Stimulated activated CD4-positive, alpha-beta T cell treated with anti-CD3 and anti-CD28 coated beads, Interleukin-4, amount 100 ng/mL, for 4 hours (primary cell): ENCODE measurements around the gene GIN1.
"Not testable (repeated sequence)": the region's sequence is repeated elsewhere in the genome, so short reads cannot be mapped to it uniquely, and the experiment has no call there.

Source experiments
- DNase-seq, 2 experiments: peaks; one replicate each; pipeline ENCODE4 v3.0.0-alpha.2; 2020

The GIN1 gene

DNA sequence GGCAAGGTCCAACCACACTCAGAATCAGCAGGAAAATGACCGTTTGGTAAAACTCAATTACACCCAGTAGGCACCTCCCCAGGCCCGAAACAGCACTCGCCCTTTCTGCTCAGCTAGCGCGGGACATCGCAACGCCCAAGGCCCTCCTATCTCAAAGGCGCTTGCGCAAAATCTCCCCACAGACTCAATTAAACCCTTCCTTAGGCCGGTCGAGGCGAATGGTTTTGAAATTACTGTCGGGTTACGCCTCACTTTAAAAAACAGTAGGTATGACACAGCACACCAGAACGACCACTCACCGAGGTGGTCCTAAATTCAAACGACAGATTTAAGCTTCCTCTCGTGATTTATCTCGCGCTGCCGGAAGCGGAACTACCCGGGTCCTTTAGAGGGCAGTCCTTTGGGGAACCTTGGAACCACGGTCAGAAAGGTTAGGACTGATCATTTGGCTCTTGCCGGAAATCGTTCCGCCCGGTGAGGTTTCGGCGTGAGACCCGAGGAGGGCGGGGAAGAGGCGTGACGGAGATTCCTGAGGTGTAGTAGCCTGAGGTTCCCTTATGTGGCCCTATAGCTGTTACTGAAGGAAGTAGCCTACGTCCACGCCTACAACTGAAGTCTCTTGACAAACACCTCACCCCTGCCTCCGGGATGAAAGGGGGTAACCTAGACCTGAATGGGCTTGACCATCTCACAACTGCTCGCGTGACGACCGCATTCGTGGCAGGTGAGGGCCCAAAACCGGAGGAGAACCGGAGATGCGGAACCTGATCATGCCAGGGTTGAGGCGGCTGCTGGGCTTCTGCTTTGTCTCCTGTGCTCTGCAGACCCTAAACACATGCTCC, at the start of gene GIN1, which contains the start of gene PPIP5K2:
TSS of gene GIN1 (minus strand) at position 374 of the 842 bp plus-strand sequence. CDS start 11,431 bp downstream, outside the sequence.
TSS of gene PPIP5K2 (plus strand) at position 537 of the 842 bp plus-strand sequence. CDS start 9,289 bp downstream, outside the sequence.
- DNase-seq, result peak; percentile 93 to 96

- DNase-seq, result no peak
Measured at GRCh38 chr5:103166706-103167105, 46.8 kb upstream of the GIN1 start.

DNA sequence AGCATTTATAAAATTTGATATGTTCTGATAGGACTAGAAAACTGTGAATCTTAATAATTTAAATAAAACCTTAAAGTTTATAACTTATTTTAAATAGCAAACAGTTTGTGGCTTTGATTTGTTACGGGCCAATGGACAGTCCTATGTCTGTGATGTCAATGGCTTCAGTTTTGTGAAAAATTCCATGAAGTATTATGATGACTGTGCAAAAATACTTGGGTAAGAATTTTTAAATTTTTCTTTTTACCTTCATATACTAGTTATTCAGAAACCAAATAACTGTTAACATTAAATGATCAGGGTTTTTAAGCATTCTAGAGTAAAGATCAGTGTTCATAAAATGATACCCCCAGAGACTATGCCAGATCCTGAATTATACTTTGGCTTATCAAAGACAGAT, 31.2 kb upstream of the GIN1 start:
- no peak for DNase-seq

DNA sequence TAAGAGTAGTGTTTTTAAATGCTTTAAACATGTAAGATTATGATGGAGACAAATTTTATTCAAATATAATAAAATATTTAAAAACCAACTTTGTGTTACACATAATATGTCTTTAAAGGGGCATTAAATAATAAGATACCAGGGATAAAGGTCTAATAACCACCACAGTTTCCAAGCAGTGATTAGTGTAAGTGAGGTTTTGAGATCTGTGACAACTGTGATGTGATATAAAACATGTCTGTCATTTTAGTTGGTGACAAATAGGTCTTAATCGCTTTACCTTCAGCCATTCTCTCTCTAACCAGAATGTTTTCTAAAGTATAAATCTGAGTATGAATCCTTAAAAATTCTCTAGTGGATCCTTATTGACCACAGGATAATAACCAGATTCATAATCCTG, 28.3 kb upstream of the GIN1 start:
- no peak for DNase-seq

- DNase-seq, result no peak
Measured at GRCh38 chr5:103145196-103145595, 25.3 kb upstream of the GIN1 start.

GRCh38 chr5:103142132-103142531, 22.2 kb upstream of the GIN1 start:
- DNase-seq, result not testable (repeated sequence)

GRCh38 chr5:103139264-103139865, 19.4 kb upstream of the GIN1 start:
- DNase-seq, result peak; percentile 69 to 70

DNA sequence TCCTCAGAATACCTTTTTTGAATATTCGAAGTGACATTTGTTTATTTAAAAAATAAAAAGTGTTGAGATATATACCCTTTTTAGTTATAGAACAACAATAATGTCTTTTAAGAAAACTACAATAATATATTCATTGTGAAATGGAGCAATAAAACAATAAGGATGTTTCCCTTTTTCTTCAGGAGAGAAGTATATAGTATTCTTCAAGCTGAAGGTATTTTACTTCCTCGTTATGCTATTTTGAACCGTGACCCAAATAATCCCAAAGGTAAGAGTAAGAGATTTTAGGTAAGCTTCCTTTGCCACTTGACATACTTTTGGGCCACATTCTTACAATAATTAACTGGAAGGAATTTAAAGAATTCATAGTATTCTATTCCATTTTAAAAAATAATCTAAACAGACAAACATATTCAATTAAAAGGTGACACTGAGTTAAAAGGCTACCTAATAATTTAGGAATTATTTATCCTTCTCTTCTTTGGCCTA, 18.3 kb upstream of the GIN1 start:
- no peak for DNase-seq

- DNase-seq, result no peak
Measured at GRCh38 chr5:103135461-103135860, 15.5 kb upstream of the GIN1 start.

DNA sequence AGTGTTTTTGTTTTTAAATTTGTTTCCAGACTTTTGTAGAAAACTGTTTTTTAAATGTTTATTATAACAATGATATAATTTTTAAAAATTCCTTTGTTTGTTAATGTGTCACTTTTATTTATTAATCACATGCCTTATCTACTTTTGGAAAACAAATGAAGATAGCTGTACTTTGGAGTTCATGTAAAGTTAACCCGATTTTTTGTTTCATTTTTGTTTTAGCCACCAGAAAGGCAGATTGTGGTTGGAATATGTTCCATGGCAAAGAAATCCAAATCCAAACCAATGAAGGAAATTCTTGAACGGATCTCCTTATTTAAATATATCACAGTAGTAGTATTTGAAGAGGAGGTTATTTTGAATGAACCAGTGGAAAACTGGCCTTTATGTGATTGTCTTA, 13.3 kb upstream of the GIN1 start:
- DNase-seq, result no peak

GRCh38 chr5:103132684-103133083, 12.7 kb upstream of the GIN1 start:
- no peak for DNase-seq

DNA sequence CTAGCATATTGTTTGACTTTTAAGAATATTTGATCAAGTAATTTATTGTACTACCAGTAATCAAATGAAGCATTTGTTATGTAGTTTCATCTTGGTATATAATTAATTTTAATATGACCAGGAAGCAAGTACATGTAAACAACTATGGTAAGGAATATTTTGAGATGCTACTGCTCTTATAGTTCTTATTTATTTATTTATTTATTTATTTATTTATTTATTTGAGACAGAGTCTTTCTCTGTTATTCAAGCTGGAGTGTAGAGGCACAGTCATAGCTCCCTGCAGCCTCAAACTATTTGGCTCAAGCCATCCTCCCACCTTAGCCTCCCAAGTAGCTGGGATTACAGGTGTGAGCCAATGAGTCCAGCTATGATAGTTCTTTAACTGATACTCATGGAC, 8.3 kb upstream of the GIN1 start:
- DNase-seq, result no peak

DNA sequence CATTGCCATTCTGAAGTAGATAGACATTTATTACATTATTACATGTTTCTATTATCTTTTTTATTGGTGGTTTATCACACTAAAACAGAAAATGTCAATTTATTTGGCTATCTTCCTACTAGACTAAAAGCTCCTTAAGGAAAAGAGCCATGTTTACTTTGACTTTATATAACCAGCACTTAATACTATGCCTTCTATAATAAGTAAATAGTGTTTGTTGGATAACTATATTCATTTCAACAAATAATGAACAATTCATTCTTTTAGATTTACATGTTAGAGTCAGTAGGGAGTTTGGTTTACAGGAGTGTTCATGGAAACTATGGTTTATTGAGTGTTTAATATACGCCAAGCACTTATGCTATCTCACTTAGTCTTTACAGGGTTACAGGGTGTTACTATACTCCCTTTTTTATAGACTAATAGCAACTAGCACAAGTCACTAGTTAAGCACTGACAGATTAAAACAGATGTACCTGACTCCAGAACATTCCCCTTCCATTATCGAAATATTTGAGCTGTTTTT, 7.4 kb upstream of the GIN1 start:
- DNase-seq, result no peak

GRCh38 chr5:103126557-103126956, 6.6 kb upstream of the GIN1 start:
- DNase-seq, result no peak

DNA sequence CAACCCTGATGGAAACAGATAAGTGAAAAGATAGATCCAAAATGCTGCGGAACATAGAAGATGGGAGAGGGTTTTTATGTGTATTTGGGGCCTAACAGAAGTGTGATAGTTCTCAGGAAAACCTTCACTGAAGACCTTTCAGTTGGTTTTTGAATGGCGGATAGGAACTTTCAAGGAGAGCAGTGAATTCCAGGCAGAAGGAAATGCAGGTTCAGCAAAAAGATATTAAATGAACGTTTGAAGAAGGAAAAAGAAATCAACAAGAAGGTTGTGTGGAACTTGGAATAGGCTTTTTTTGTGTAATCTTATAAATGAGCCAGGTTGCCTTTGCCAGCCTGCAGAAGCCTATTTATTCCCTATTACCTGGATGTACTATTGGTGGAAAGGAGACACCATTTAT, 2.3 kb upstream of the GIN1 start:
- no peak for DNase-seq

GRCh38 chr5:103120607-103121200, 766 bp upstream of the GIN1 start:
- no peak for DNase-seq

DNA sequence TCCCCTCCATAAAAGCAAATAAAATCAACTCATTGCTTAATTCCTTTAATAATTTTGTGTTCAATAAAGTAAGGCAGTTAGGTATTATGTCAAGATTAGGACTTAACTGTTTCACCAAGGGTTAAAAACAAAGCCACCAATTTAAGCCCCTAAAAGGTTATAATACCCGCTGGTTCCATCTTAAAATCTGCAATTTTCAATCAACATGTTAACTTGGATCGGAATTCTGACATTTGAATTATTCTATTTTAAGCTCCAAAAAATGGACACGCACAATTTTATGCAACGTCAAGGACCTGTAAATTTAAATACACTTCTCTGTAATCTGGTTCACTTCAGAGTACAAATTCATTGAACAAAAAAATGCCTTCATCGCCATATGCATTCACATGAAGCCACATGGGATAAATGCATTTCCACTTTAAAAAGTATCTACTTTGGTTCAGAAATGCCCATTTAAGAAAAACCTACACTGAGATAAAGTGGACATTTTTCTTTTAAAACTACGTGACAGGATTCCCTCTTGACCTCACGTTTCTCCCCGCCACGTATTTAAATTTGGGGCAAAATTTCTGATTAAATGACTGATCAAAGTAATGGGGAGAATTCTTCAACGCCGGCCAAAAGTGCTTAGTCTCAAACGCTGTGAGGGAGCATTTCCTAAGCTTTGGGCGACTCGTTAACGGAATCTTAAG, 721 bp downstream of the GIN1 start:
- DNase-seq, result no peak

GRCh38 chr5:103117471-103117991, 2.4 kb downstream of the GIN1 start:
- DNase-seq, result no peak

- DNase-seq, result no peak
Measured at GRCh38 chr5:103114440-103114839, 5.5 kb downstream of the GIN1 start.

GRCh38 chr5:103112910-103113309, 7.0 kb downstream of the GIN1 start:
- DNase-seq, result no peak

GRCh38 chr5:103111468-103111867, 8.5 kb downstream of the GIN1 start:
- DNase-seq, result no peak

DNA sequence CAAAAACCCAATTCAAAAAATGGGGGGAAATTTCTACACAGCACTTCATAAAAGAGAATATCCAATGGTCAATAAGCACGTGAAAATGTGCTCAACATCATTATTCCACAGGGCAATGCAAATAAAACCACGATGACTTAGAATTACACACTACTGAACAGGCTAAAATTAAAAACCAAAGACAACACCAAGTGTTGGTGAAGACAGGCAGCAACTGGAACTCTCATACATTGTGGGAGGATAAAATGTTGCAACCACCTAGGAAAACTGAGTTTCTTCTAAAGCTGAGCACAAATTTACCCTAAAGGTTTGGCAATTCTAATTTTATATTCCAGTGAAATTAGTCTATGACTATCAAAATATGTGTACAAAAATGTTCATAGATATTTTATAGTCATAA, 9.5 kb downstream of the GIN1 start:
- no peak for DNase-seq

- DNase-seq, result no peak
Measured at GRCh38 chr5:103109277-103109676, 10.7 kb downstream of the GIN1 start.
